ENCODE data around the gene RPS6KC1. TPM values are rescaled to one million over a fixed set of nuclear protein-coding genes. Genes with fewer than 3 reads are reported as not detected.
A peak's percentile ranks its signal among the peaks of the same experiment; 100 is the strongest.

The RPS6KC1 gene
- total and polyA plus RNA-seq, 4 donors, result 2.9 to 41.6 (median 11.1) TPM

- Histone ChIP-seq H3K4me1 (ENCODE audit: control insufficient read depth in 5 of 5, insufficient read depth in 5 of 5, low read length in 5 of 5) (no peaks in the 10 kb centered on the region), H3K9me3 (ENCODE audit: control insufficient read depth in 4 of 4, insufficient read depth in 3 of 4, low read length in 3 of 4) (peaks cover 0 to 4% (median 0%) of the 10 kb centered on the region in 4 donors), H3K36me3 (ENCODE audit: control insufficient read depth in 4 of 4, insufficient read depth in 4 of 4, low read length in 4 of 4) (peaks cover 2 to 14% (median 10%) of the 10 kb centered on the region in 4 donors), H3K4me3 (no peak overlapping the region), H3K27me3 (ENCODE audit: control insufficient read depth in 3 of 3, insufficient read depth in 3 of 3, low read length in 2 of 3) (no peaks in the 10 kb centered on the region), H3K9ac (ENCODE audit: insufficient read depth in 1 of 2, low read length in 2 of 2) (no peak overlapping the region), H3K27ac (ENCODE audit: low read depth in 1 of 2, low read length in 1 of 2) (no peak overlapping the region)
- ATAC-seq (ENCODE audit: insufficient read depth, low FRiP score), result no peak
- no peak for DNase-seq
- TF ChIP-seq, protein P1, sequence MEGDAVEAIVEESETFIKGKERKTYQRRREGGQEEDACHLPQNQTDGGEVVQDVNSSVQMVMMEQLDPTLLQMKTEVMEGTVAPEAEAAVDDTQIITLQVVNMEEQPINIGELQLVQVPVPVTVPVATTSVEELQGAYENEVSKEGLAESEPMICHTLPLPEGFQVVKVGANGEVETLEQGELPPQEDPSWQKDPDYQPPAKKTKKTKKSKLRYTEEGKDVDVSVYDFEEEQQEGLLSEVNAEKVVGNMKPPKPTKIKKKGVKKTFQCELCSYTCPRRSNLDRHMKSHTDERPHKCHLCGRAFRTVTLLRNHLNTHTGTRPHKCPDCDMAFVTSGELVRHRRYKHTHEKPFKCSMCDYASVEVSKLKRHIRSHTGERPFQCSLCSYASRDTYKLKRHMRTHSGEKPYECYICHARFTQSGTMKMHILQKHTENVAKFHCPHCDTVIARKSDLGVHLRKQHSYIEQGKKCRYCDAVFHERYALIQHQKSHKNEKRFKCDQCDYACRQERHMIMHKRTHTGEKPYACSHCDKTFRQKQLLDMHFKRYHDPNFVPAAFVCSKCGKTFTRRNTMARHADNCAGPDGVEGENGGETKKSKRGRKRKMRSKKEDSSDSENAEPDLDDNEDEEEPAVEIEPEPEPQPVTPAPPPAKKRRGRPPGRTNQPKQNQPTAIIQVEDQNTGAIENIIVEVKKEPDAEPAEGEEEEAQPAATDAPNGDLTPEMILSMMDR (IDR thresholded peaks at IDR 0.05; ENCODE audit: control extremely low read depth, extremely low read depth), result no peak
These were observed 217.2 kb downstream of the RPS6KC1 start for GRCh38 chr1:213268221-213268620.

DNA sequence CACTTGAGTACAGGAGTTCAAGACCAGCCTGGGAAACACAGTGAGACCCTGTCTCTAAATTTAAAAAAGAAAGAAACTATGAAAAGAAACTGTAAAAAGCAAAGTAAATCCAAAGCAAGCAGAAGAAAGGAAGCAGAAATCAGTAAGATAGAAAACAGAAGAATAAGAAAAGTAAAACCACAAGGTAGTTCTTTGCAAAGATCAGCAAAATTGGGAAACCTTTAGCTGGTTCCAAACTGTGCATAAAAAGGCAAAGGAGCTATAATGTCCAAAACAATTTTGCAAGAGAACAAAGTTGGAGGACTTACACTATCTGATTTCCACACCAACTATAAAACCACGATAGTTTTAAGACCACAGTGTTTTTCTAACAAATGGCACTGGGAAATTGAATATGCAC, 218.8 kb downstream of the RPS6KC1 start:
- DNase-seq (no peak), ATAC-seq (ENCODE audit: insufficient read depth, low FRiP score) (no peak)
- peaks cover 2 to 13% (median 10%) of the 10 kb centered on the region in 4 donors for H3K36me3 ChIP-seq (ENCODE audit: control insufficient read depth in 4 of 4, insufficient read depth in 4 of 4, low read length in 4 of 4)
- H3K4me1 ChIP-seq (ENCODE audit: control insufficient read depth in 5 of 5, insufficient read depth in 5 of 5, low read length in 5 of 5), result no peaks in the 10 kb centered on the region
- no peaks in the 10 kb centered on the region for H3K27me3 ChIP-seq (ENCODE audit: control insufficient read depth in 3 of 3, insufficient read depth in 3 of 3, low read length in 2 of 3)
- H3K9me3 ChIP-seq (ENCODE audit: control insufficient read depth in 4 of 4, insufficient read depth in 3 of 4, low read length in 3 of 4), result peaks cover 0 to 4% (median 0%) of the 10 kb centered on the region in 4 donors
- no peak overlapping the region for H3K9ac ChIP-seq (ENCODE audit: insufficient read depth in 1 of 2, low read length in 2 of 2)
- no peak overlapping the region for H3K4me3 ChIP-seq
- TF ChIP-seq, protein P1 (IDR thresholded peaks at IDR 0.05; ENCODE audit: control extremely low read depth, extremely low read depth), result no peak
- WGBS, 2 donors, result 58 to 78% methylated on average over 1 of the region's 1 CpG
- no peak overlapping the region for H3K27ac ChIP-seq (ENCODE audit: low read depth in 1 of 2, low read length in 1 of 2)

DNA sequence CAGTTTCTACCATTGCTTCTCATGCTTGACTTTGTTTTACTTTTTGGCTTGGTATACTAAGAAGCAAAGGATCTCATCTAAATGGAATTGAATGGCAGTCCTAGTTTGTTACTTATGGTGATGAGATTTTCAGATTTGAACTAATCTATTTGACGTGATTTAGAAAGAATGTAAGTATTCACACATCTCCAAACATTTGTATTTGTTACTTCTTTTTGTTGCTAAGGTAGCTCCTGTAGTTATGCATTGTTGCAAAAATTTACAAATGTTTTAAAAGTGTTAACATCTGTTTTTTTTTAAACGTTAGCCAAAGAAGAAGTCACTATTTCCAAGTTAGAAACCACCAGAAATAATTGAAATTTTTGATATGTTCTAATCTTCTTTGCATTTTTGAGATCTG, 222.5 kb downstream of the RPS6KC1 start:
- Histone ChIP-seq H3K4me3 (no peak overlapping the region), H3K9ac (ENCODE audit: insufficient read depth in 1 of 2, low read length in 2 of 2) (no peak overlapping the region), H3K27ac (ENCODE audit: low read depth in 1 of 2, low read length in 1 of 2) (no peak overlapping the region), H3K9me3 (ENCODE audit: control insufficient read depth in 4 of 4, insufficient read depth in 3 of 4, low read length in 3 of 4) (no peaks in the 10 kb centered on the region), H3K27me3 (ENCODE audit: control insufficient read depth in 3 of 3, insufficient read depth in 3 of 3, low read length in 2 of 3) (no peaks in the 10 kb centered on the region), H3K4me1 (ENCODE audit: control insufficient read depth in 5 of 5, insufficient read depth in 5 of 5, low read length in 5 of 5) (no peaks in the 10 kb centered on the region), H3K36me3 (ENCODE audit: control insufficient read depth in 4 of 4, insufficient read depth in 4 of 4, low read length in 4 of 4) (peaks cover 0 to 6% (median 3%) of the 10 kb centered on the region in 4 donors)
- DNase-seq, result no peak
- 85% methylated on average over 2 of the region's 2 CpGs for WGBS, 2 donors
- TF ChIP-seq, protein P1 (IDR thresholded peaks at IDR 0.05; ENCODE audit: control extremely low read depth, extremely low read depth), result no peak
- ATAC-seq (ENCODE audit: insufficient read depth, low FRiP score), result no peak

DNA sequence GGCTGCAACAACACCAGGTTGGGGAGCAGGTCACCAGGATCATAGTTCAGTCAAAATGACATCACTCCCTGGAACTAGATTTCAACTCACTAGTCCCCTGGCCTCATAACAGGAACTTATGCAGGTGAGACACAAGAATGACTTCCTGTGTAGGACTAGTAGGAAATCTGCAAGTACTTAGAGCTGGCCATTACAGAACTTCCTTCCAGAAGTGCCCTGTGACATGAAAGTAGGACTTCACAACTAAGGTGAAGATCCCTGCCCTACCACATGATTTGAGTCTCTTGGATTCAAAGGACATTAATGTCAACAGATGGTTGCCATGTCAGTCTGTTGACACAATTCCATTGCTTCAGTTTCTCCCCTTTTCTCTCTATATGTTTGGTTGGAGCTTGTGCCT, 223.1 kb downstream of the RPS6KC1 start:
- TF ChIP-seq, protein P1 (IDR thresholded peaks at IDR 0.05; ENCODE audit: control extremely low read depth, extremely low read depth), result no peak
- Histone ChIP-seq H3K9ac (ENCODE audit: insufficient read depth in 1 of 2, low read length in 2 of 2) (no peak overlapping the region), H3K36me3 (ENCODE audit: control insufficient read depth in 4 of 4, insufficient read depth in 4 of 4, low read length in 4 of 4) (peaks cover 0 to 6% (median 3%) of the 10 kb centered on the region in 4 donors), H3K4me1 (ENCODE audit: control insufficient read depth in 5 of 5, insufficient read depth in 5 of 5, low read length in 5 of 5) (no peaks in the 10 kb centered on the region), H3K9me3 (ENCODE audit: control insufficient read depth in 4 of 4, insufficient read depth in 3 of 4, low read length in 3 of 4) (no peaks in the 10 kb centered on the region), H3K4me3 (no peak overlapping the region), H3K27ac (ENCODE audit: low read depth in 1 of 2, low read length in 1 of 2) (no peak overlapping the region), H3K27me3 (ENCODE audit: control insufficient read depth in 3 of 3, insufficient read depth in 3 of 3, low read length in 2 of 3) (no peaks in the 10 kb centered on the region)
- DNase-seq (peak in 2 of 3 donors; percentile 21 to 31), ATAC-seq (ENCODE audit: insufficient read depth, low FRiP score) (no peak)
